H1 (cell line): Measurements from ENCODE around the gene TMEM229B.

ENCODE experiments used
- CBX5 ChIP-seq: fragments of 300-800, 300-1000 bp; sonication (generic); IDR thresholded peaks from 2 replicates; pipeline ENCODE4 v1.7.1; 2016; ENCODE audit warnings: antibody characterized with exemption, low read length, low read depth
- HDAC6 ChIP-seq: IDR thresholded peaks from one replicate; pipeline ENCODE4 v1.7.1; 2012; ENCODE audit warnings: low read depth, mild to moderate bottlenecking, inconsistent platforms, low read length, moderate library complexity
- POLR2A ChIP-seq, 2 experiments: IDR thresholded peaks; 1 replicate in 1 of 2; 2 replicates in 1 of 2; pipeline ENCODE4 v1.6.1; 2011; ENCODE audit warnings: low read depth in 2 of 2, low read length in 2 of 2, mild to moderate bottlenecking in 2 of 2; ENCODE audit errors: control extremely low read depth in 1 of 2
- SRF ChIP-seq: IDR thresholded peaks from 2 replicates; pipeline ENCODE4 v1.6.1; 2011; ENCODE audit warnings: mild to moderate bottlenecking, low read depth, low read length, moderate library complexity
- TAF1 ChIP-seq: IDR thresholded peaks from 2 replicates; pipeline ENCODE4 v1.6.1; 2011; ENCODE audit warnings: mild to moderate bottlenecking, low read depth, low read length
- TF ChIP-seq, protein P1 (sequence below), 3 experiments: IDR thresholded peaks; 1 replicate in 2 of 3; 2 replicates in 1 of 3; pipeline versions ENCODE4 v1.5.1 to v1.6.1; 2011; ENCODE audit warnings: low read length in 3 of 3, mild to moderate bottlenecking in 3 of 3, inconsistent platforms in 2 of 3, low read depth in 1 of 3, moderate library complexity in 1 of 3; ENCODE audit not compliant: insufficient read depth in 1 of 3; ENCODE audit errors: control extremely low read depth in 1 of 3

DNA sequence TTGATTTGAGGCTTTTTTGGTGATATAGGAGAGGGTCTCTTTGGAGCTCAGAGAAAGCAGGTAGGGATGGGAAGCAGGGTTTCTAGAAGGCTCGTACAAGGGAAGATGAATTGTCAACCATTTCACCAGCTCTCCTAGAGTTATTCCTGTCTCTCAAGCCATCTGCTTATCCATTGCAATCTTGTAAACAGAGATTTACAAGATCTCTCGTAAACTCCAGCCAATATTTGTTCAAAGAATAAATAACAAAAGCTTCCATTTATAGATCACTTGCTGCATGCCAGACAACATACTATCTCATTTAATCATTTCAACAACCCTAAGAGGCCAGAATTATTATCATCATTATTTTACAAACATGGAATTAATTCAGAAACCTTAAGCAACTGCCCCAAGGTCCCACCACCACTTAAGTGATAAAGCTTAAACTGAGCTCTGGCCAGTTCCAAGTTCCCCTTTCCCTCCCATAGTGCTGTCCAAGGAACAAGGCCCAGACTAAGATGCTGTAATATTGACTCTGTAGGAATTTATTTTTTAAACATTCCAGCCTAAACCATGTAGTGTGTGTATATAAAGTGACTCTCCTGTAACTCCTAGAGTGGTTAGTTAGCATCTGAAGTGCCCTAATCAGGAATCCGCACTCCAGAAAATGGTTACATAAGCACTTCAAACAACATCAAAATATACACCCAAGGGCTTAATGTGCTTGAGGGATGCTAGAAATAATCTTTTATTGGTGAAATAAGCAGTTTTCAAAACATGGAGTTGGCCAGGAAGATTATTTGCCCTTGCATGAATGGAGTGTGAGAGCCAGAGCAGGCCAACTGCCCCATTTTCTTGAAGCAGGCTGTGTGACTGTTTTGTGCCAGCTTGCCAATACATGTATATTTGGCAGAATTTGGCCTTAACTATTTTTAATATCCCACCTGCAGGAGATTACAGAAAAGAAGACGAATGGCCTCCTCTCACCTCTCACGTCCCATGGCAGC lies 41.7 kb upstream of the TMEM229B start:
- TF ChIP-seq TAF1 (no peak), SRF (no peak), POLR2A (IDR thresholded peaks at IDR 0.05; ENCODE audit: control extremely low read depth in 1 of 2, low read depth in 2 of 2, low read length in 2 of 2) (no peak), CBX5 (no peak), HDAC6 (no peak)
- TF ChIP-seq, protein P1, sequence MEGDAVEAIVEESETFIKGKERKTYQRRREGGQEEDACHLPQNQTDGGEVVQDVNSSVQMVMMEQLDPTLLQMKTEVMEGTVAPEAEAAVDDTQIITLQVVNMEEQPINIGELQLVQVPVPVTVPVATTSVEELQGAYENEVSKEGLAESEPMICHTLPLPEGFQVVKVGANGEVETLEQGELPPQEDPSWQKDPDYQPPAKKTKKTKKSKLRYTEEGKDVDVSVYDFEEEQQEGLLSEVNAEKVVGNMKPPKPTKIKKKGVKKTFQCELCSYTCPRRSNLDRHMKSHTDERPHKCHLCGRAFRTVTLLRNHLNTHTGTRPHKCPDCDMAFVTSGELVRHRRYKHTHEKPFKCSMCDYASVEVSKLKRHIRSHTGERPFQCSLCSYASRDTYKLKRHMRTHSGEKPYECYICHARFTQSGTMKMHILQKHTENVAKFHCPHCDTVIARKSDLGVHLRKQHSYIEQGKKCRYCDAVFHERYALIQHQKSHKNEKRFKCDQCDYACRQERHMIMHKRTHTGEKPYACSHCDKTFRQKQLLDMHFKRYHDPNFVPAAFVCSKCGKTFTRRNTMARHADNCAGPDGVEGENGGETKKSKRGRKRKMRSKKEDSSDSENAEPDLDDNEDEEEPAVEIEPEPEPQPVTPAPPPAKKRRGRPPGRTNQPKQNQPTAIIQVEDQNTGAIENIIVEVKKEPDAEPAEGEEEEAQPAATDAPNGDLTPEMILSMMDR (IDR thresholded peaks at IDR 0.05; ENCODE audit: control extremely low read depth in 1 of 3, insufficient read depth in 1 of 3, low read depth in 1 of 3, low read length in 3 of 3), result no peak
